GM19452 (cell line): ENCODE results near the gene GRIN3B.

ENCODE experiments used
- ATAC-seq: cut with Tn5 transposase; IDR thresholded peaks from one replicate; pipeline ENCODE4 v1.9.1; 2021; ENCODE audit not compliant: unreplicated experiment

Gene GRIN3B

DNA sequence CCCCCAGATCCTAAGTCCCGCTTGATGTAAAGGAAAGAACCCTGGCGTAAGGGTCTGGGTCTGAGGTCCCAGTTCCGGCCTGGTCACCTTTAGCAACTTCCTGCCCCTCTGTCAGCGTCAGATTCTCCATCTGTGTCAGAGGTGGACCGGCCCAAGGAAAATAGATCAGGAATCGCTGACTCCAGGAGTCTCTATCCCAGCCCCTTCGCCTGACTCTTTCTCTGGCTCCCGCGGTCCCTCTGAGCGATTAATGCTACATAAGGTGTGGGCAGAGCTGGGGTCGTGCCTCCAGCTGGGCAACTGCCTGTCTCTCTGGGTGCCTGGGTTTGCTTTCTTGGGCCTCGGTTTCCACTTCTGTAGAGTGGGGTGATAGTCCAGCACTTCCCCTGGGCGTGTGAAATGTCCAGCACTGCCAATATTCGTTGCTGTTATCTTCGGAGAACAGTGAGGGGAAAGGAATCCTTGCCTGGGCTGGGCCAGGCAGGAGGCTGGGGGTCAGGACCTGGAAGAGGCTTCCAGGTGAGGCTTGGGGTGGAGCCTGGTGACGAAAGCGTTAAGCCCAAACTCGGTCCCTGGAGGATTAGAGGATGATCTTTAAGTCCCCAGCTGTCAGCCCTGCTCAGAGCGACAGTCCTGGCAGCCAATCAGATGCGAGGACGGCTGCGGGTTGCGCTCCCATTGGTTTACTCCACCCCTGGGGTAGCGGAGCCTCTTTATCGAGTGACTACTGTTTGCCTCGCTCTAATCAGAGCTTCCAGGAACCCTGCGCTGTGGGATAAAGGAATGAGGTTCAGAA, 40.5 kb downstream of the GRIN3B start:
- ATAC-seq, result peak; percentile 48

DNA sequence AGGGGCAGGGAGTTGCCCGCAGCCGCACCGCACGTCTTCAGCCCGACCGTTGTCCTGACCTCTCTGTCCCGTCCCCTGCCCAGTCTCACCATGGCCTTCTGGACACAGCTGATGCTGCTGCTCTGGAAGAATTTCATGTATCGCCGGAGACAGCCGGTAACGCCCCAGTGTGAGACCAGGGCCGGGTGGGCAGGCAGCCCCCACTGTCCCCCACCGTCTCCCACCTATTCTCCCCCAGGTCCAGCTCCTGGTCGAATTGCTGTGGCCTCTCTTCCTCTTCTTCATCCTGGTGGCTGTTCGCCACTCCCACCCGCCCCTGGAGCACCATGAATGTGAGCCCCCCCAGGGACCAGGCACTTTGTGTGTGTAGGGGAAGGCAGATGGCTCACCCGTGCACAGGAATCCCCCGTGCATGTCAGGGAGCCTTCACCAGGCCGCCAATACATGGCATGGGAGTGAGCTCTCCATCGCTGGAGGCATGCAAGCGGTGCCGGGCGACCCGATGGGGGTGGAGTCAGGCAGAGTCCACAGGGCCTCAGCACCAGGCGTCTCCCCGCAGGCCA, 41.1 kb downstream of the GRIN3B start:
- no peak for ATAC-seq

GRCh38 chr19:1041835-1042685, 41.8 kb downstream of the GRIN3B start:
- ATAC-seq, result no peak

DNA sequence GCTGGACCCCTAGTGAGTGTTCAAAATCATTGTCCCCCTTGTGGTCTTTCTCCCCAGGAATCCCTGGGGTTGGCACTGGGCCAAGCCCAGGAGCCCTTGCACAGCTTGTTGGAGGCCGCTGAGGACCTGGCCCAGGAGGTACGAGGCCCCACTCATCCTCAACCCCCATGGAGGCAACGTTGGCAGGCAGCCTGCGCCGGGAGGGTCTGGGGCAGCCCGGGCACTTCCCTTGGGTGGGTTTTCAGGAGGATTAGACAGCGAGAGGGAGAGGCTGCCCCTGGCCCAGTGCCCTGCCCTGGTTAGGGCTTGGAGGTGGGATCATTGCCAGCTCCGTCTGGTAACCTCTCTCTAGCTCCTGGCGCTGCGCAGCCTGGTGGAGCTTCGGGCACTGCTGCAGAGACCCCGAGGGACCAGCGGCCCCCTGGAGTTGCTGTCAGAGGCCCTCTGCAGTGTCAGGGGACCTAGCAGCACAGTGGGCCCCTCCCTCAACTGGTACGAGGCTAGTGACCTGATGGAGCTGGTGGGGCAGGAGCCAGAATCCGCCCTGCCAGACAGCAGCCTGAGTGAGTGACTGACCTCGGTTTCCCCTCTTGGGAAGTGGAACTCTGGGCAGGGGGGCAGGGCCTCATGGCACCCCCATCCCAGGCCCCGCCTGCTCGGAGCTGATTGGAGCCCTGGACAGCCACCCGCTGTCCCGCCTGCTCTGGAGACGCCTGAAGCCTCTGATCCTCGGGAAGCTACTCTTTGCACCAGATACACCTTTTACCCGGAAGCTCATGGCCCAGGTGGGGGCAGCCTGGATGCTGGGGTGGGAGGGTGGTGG, 42.7 kb downstream of the GRIN3B start:
- no peak for ATAC-seq

- ATAC-seq, result no peak
Measured at GRCh38 chr19:1045247-1045603, 45.0 kb downstream of the GRIN3B start.

- no peak for ATAC-seq
Measured at GRCh38 chr19:1046117-1046626, 46.0 kb downstream of the GRIN3B start.

- no peak for ATAC-seq
Measured at GRCh38 chr19:1046836-1047695, 46.8 kb downstream of the GRIN3B start.

GRCh38 chr19:1047696-1048147, 47.5 kb downstream of the GRIN3B start:
- no peak for ATAC-seq

- ATAC-seq, result no peak
Measured at GRCh38 chr19:1049106-1049505, 48.9 kb downstream of the GRIN3B start.

DNA sequence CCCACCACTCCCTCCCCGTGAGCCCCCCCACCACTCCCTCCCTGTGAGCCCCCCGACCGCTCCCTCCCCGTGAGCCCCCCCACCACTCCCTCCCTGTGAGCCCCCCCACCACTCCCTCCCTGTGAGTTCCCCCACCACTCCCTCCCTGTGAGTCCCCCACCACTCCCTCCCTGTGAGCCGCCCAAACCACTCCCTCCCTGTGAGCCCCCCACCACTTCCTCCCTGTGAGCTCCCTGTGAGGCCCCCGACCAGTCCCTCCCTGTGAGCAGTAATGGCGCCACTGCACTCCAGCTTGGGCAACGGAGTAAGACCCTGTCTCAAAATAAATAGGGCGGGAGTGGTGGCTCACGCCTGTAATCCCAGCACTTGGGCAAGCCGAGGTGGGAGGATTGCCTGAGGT, 49.6 kb downstream of the GRIN3B start:
- no peak for ATAC-seq

DNA sequence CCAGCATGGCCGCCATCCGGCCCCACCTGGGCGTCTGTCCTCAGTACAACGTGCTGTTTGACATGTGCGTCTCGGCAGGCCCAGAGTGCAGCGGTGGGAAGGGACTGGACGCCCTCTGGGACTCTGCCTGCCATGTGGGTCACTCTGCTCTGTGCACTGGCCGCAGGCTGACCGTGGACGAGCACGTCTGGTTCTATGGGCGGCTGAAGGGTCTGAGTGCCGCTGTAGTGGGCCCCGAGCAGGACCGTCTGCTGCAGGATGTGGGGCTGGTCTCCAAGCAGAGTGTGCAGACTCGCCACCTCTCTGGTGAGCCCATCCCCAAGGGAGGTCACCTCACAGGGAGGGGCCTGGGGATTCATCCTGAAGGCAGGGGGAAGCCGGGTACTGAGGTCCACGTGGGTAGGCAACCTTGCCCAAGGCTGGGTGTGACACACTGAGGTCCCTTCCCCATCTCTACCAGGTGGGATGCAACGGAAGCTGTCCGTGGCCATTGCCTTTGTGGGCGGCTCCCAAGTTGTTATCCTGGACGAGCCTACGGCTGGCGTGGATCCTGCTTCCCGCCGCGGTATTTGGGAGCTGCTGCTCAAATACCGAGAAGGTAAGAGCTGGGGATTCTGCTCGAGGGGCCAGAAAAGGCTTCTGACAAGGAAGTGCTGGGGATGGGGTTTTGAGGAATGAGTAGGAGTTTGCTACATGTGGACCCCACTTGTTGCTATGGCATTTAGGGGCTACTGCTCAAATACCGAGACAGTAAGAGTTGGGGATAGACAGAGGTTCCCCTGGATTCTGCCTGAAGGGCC, 51.0 kb downstream of the GRIN3B start:
- ATAC-seq, result no peak

- no peak for ATAC-seq
Measured at GRCh38 chr19:1051791-1052190, 51.6 kb downstream of the GRIN3B start.

GRCh38 chr19:1052349-1052975, 52.2 kb downstream of the GRIN3B start:
- ATAC-seq, result no peak

DNA sequence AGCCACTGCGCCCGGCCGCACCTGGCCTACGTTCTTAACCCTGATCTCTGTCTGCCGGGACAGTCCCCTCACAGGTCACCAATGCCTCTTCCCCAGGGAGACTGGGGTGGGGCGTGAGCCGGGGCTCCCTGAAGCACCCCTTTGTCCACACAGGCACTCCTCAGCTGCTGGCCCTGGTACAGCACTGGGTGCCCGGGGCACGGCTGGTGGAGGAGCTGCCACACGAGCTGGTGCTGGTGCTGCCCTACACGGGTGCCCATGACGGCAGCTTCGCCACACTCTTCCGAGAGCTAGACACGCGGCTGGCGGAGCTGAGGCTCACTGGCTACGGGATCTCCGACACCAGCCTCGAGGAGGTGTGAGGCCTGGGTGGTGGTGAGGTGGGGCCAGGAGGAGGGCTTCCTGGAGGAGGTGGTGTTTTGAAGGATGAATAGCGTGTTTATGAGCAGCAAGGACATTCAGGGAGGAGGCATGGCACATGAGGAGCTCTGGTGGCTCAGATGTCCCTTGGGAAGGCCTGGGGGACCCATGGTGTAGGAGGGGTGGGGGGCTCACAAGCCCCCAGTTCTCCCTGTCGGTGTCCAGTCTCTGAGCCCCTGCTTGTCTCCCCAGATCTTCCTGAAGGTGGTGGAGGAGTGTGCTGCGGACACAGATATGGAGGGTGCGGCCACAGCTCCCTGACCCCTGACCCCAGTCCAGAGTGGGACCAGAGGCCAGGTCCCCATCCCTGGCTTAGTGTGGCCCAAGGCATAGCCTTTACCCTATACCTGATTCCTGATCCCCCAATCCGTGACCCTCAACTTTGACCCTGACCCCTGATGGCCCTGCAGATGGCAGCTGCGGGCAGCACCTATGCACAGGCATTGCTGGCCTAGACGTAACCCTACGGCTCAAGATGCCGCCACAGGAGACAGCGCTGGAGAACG, 53.2 kb downstream of the GRIN3B start:
- ATAC-seq, result no peak

DNA sequence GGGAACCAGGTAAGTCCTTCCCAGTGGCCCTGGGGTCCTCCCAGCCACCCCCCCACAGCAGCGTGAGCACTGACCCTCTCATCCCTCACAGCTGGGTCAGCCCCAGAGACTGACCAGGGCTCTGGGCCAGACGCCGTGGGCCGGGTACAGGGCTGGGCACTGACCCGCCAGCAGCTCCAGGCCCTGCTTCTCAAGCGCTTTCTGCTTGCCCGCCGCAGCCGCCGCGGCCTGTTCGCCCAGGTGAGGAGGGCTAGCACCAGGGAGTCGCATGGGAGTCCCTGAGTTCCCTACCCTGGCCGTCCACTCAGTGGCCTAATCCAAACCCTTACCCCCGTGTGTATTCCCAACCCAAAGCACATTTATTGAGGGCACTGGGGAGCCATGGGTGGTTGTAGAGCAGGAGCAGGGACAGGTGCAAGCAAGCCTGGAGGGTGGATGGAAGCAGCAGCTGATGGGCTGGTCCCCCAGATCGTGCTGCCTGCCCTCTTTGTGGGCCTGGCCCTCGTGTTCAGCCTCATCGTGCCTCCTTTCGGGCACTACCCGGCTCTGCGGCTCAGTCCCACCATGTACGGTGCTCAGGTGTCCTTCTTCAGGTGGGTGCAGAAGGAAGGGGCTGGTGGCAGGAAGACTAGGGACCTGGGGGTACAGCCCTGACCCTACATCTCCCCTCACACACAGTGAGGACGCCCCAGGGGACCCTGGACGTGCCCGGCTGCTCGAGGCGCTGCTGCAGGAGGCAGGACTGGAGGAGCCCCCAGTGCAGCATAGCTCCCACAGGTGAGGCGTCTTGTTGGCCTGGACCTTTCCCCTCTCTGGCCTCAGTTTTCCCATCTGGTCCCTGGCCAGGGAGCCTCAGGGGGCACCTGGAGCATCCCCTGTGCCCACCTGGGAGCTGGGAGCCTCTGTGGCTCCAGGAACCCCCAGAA, 54.1 kb downstream of the GRIN3B start:
- no peak for ATAC-seq

GRCh38 chr19:1055028-1055425, 54.8 kb downstream of the GRIN3B start:
- ATAC-seq, result no peak
